Measurements from ENCODE around the gene LDLRAD3.

DNA sequence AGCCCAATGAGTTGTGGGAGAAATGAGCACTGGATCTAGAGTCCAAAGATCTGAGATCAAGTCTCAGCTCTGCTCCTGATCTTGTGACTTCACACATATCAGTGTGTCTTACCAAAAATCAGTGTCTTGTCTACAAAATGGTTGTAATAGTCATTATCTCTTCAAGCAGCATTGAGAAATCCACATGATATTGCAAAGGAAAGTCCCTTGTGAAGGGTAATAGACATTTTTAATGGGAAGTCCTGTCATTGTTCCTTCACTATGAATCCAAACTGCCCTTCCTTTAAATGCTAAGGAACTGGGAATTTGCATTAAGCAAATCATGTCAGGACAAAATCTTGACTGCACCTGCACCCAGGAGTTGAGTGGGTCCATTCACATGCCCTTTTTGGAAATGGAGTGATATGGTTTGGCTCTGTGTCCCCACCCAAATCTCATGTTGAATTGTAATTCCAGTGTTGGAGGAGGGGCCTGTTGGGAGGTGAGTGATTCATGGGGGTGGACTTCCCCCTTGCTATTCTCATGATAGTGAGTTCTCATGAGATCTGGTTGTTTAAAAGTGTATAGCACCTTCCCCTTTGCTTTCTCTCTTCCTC is 294.3 kb downstream of the LDLRAD3 start:
- TF ChIP-seq POLR2A (IDR thresholded peaks at IDR 0.05) = no peak
- TF ChIP-seq CTCF (IDR thresholded peaks at IDR 0.05) = no peak
- no peak for TF ChIP-seq EP300 (IDR thresholded peaks at IDR 0.05)

Data from ovary (tissue), 3 donors.